Esophagus squamous epithelium (tissue), 4 donors: ENCODE results near the gene CALM3.

Experiments used
- POLR2A ChIP-seq, 4 donors: fragments of 450-650 bp; IDR thresholded peaks; one replicate each; pipeline ENCODE4 v1.6.1; 2017; ENCODE audit warnings: antibody characterized with exemption in 4 of 4, mild to moderate bottlenecking in 4 of 4, moderate library complexity in 3 of 4
- TF ChIP-seq, protein P1 (sequence below), 6 experiments: fragments of 450-650 bp in 4 of 6; fragments of 200-600 bp in 2 of 6; sonication (generic) in 2 of 6; IDR thresholded peaks; one replicate each; pipeline ENCODE4 v1.5.1; 2016 to 2019; ENCODE audit warnings: antibody characterized with exemption in 6 of 6, mild to moderate bottlenecking in 4 of 6, moderate library complexity in 4 of 6

- TF ChIP-seq, protein P1, sequence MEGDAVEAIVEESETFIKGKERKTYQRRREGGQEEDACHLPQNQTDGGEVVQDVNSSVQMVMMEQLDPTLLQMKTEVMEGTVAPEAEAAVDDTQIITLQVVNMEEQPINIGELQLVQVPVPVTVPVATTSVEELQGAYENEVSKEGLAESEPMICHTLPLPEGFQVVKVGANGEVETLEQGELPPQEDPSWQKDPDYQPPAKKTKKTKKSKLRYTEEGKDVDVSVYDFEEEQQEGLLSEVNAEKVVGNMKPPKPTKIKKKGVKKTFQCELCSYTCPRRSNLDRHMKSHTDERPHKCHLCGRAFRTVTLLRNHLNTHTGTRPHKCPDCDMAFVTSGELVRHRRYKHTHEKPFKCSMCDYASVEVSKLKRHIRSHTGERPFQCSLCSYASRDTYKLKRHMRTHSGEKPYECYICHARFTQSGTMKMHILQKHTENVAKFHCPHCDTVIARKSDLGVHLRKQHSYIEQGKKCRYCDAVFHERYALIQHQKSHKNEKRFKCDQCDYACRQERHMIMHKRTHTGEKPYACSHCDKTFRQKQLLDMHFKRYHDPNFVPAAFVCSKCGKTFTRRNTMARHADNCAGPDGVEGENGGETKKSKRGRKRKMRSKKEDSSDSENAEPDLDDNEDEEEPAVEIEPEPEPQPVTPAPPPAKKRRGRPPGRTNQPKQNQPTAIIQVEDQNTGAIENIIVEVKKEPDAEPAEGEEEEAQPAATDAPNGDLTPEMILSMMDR (IDR thresholded peaks at IDR 0.05): no peak
- TF ChIP-seq POLR2A (IDR thresholded peaks at IDR 0.05): no peak
These were observed 9.3 kb downstream of the CALM3 start for GRCh38 chr19:46610413-46610775.
